MM.1S (cell line): ENCODE results near the gene ATXN1.

Experiments
- EZH2 ChIP-seq: fragments of 300-600 bp; sonication (generic); optimal IDR thresholded peaks from 2 replicates; pipeline ENCODE3; 2017; ENCODE audit warnings: low read depth, mild to moderate bottlenecking, antibody characterized with exemption, low read length, mixed read lengths
- TF ChIP-seq, protein P1 (sequence below): fragments of 300-600 bp; sonication (generic); IDR thresholded peaks from 2 replicates; pipeline ENCODE4 v1.5.1; 2016; ENCODE audit warnings: antibody characterized with exemption, low read length, mixed read lengths

GRCh38 chr6:16278048-16278724 is 483.1 kb downstream of the ATXN1 start:
- TF ChIP-seq EZH2, result no peak
- TF ChIP-seq, protein P1, sequence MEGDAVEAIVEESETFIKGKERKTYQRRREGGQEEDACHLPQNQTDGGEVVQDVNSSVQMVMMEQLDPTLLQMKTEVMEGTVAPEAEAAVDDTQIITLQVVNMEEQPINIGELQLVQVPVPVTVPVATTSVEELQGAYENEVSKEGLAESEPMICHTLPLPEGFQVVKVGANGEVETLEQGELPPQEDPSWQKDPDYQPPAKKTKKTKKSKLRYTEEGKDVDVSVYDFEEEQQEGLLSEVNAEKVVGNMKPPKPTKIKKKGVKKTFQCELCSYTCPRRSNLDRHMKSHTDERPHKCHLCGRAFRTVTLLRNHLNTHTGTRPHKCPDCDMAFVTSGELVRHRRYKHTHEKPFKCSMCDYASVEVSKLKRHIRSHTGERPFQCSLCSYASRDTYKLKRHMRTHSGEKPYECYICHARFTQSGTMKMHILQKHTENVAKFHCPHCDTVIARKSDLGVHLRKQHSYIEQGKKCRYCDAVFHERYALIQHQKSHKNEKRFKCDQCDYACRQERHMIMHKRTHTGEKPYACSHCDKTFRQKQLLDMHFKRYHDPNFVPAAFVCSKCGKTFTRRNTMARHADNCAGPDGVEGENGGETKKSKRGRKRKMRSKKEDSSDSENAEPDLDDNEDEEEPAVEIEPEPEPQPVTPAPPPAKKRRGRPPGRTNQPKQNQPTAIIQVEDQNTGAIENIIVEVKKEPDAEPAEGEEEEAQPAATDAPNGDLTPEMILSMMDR, result no peak
